HG03575 (cell line): ENCODE results near the gene GMNN.
"Not testable (repeated sequence)": the region's sequence is repeated elsewhere in the genome, so short reads cannot be mapped to it uniquely, and the experiment has no call there.

Source experiments
- ATAC-seq: cut with Tn5 transposase; IDR thresholded peaks from one replicate; pipeline ENCODE4 v1.9.1; 2021; ENCODE audit not compliant: unreplicated experiment, insufficient number of reproducible peaks, low FRiP score; ENCODE audit errors: extremely low read depth

Gene GMNN

DNA sequence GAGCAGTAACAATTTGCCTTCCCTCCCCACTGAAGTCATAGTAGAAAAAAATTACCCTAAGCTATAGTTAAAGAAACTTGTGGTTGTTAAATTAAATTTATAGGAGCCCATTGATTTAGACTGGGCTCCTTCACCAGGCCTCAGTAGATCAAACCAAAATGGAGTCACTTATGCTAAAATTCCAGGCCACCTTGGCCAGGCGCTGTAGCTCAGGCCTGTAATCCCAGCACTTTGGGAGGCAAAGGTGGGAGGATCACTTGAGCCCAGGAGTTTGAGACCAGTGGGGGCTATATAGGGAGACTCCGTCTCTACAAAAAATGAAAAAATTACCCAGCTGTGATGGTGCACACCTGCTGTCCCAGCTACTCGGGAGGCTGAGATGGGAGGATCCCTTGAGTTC lies 15.0 kb upstream of the GMNN start:
- no peak for ATAC-seq

DNA sequence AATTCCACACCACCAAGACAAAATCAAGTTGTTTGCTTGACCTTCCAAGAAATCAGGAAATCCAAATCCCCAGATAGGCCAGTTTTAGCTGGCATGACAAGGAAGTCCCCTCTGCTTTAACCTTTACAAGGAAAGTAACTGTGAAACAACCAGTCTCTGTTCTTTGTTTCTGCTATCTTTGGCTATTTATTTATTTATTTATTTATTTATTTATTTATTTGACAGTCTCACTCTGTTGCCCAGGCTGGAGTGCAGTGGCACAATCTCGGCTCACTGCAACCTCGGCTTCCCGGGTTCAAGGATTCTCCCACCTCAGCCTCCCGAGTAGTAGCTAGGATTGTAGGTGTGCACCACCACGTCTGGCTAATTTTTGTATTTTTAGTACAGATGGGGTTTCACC lies 14.5 kb upstream of the GMNN start:
- ATAC-seq, result no peak

DNA sequence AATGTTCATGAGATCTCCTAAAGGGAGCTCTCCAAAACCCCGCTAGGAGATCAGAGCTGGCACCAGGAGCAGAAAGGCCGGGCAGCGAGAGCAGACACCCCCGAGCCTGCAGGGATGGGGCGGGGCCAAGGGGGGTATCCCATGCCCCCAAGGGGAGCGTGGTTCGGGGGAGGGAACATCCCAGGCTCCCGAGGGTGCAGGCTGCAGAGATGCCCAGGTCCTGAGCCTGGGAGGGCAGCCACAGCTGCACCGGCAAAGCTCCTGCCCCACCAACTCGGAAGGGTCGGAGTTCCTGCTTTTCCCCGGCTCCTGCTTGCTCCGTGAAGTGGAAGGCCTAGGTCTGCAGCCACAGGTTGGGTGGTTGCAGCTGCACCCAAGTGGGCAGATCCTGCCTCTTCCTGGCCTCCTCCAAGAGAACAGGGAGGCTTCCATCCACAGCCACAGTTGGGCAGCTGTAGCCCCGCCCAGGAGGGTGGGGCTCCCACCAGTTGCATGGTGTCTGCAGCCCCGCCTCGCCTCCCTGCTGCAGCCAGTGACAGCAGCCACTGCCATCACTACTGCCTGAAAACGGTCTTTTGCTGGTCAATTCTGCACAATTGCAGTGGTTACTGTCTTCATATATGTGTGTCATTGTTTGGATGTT lies 13.4 kb upstream of the GMNN start:
- no peak for ATAC-seq

DNA sequence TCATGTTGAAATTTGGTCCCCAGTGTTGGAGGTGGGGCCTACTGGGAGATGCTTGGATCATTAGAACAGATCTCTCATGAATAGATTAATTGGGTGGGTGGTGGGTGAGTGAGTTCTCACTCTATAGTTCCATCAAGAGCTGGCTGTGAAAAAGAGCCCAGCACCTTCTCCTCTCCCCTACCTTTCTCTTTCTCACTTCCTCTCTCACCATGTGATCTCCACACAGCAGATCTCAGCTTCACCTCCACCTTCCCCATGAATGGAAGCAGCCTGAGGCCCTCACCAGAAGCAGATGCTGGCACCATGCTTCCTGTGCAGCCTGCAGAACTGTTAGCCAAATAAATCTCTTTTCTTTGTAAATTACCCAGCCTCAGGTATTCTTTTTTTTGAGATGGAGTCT lies 12.9 kb upstream of the GMNN start:
- no peak for ATAC-seq

DNA sequence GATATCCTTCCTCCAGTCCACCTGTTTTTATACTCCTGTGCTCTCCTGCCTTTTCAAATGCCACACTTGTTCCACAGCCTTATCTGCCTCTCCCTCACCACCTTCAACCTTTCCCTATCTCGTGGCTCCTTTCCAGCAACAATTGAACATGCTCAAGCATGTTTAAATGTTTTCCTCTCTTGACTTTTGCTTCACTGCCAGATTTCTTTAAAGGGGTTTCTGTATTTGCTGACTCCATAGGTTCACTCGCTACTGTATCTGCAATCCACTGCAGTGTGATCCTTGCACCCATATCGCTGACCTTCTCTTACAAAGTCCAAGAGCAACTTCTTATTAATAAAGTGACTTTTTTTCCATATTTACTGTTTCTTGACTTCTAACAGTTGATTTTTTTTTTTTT lies 11.2 kb upstream of the GMNN start:
- ATAC-seq, result no peak

DNA sequence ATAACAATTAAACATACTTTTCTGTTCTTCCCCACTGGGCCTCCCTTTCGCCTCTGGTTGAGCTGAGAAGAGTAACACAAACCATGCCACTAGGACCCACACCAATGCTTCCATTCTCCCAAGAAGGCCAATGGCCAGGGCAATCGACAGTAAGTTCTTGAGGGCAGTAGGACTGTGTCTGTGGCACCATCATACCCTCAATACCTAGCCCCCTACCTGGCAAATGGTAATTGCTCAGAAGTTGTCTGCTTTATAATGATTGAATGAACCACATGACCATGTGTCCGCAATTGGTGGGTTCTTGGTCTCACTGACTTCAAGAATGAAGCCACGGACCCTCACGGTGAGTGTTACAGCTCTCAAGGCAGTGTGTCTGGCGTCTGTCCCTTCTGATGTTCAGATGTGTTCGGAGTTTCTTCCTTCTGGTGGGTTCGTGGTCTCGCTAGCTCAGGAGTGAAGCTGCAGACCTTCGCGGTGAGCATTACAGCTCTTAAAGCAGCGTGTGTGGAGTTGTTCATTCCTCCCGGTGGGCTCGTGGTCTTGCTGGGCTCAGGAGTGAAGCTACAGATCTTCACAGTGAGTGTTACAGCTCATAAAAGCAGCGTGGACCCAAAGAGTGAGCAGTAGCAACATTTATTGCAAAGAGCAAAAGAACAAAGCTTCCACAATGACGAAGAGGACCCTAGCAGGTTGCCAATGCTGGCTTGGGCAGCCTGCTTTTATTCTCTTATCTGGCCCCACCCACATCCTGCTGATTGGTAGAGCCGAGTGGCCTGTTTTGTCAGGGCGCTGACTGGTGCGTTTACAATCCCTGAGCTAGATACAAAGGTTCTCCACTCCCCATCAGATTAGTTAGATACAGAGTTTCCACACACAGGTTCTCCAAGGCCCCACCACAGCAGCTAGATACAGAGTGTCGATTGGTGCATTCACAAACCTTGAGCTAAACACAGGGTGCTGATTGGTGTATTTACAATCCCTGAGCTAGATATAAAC lies 9.6 kb upstream of the GMNN start:
- ATAC-seq, result not testable (repeated sequence)

DNA sequence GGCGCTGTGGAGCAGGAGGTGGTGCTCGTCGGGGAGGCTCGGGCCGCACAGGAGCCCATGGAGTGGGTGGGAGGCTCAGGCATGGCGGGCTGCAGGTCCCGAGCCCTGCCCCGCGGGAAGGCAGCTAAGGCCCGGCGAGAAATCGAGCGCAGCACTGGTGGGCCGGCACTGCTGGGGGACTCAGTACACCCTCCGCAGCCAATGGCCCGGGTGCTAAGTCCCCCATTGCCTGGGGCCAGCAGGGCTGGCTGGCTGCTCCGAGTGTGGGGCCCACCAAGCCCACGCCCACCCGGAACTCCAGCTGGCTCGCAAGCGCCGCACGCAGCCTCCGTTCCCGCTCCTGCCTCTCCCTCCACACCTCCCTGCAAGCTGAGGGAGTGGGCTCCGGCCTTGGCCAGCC lies 8.8 kb upstream of the GMNN start:
- not testable (repeated sequence) for ATAC-seq

DNA sequence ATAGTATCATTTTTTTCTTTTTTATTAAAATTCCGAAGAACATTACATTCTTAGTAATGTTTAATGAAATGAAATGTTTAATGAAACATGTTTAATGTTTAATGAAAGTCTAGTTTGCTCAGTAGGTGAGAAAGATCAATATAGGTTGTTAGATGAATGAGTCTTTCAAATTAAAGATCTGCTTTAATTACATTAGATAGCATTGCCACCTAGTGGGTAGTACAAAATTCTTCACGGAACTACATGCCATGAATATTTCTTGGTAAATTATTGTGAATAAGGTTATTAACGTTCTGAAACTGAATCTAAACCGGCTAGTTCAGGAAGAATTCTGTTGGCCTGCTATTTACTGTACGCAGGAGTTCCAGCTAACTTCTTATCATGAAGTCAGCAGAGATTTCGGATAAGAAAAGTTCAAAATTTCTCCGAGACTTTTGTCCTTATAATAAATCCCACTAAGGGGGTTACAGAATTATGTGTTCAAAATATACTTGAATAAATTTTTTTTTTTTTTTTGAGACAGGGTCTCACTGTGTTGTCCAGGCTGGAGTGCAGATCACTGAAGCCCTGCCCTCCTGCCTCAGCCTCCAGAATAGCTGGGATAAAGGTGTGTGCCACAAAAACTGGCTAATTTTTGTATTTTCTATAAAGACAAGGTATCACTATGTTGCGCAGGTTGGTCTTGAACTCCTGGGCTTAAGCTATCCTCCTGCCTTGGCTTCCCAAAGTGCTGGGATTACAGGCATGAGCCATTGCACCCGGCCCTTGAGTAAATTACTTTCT lies 7.9 kb upstream of the GMNN start:
- ATAC-seq, result no peak

DNA sequence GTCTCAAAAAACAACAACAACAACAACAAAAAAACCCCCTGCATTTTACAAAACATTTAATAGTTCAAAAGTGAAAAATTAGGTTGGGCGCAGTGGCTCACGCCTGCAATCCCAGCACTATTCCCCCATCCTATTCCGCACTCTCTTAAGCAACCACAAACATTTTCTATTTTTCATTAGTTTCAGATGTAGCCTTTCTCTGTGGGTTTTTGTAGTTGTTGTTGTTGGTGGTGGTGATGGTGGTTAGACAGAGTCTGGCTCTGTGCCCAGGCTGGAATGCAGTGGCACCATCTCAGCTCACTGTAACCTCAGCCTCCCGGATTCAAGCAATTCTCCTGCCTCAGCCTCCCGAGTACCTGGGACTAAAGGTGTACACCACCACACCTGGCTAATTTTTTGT lies 6.4 kb upstream of the GMNN start:
- no peak for ATAC-seq

DNA sequence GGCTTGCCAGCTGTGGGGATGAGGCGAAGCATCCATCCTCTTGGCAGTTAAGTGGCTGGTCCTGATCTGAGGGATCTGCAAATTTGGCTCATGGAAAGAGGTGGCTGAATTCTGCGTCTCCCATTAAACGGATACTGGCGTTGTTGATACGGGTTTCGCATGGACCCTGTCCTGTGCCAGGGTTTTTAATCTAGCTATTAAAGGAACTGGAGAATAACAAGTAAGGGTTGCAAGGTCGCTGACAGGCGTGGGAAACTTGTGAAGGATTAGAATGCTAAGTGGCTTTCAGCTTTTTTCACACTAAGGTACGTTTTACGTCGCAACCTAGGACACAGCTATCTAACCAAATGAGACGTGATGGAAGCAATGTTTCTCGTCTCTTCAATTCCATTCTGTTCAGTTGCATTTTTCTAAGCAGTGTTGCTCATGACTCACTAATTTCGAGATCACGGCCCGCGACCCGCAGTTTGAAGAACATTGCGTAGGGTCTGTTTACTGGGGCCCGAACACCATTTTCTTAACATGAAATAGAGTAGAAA lies 852 bp downstream of the GMNN start:
- no peak for ATAC-seq

DNA sequence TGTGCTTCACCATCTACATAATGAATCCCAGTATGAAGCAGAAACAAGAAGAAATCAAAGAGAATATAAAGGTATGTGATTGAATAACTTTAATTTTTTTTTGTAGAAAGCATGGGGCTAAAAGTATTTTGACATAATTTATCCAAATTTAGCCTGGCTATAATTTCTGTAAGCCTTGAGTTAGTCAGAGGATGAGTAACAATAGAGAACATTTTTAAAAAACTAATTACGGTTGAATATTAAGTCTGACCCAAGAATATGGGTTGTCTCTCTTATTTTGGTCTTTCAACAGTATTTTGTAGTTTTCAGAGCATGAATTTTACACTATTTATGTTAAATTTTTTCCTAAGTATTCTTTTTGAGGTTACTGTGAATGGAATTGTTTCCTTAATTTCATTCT lies 2.5 kb downstream of the GMNN start:
- ATAC-seq, result no peak

DNA sequence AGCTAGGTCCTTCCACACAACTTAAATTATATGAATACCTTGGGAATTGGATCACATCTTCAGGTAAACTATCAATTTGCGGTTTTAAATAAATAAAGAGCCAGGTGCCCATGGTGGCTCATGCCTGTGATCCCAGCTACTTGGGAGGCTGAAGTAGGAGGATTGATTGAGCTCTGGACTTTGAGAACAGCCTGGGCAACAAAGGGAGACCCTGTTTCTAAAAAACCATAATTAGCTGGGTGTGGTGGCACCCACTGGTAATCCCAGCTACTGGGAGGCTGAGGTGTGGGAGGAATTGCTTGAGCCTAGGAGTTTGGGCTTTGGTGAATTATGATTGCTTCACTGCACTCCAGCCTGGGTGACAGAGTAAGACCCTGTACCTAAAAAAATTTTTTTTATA lies 3.4 kb downstream of the GMNN start:
- ATAC-seq, result no peak

DNA sequence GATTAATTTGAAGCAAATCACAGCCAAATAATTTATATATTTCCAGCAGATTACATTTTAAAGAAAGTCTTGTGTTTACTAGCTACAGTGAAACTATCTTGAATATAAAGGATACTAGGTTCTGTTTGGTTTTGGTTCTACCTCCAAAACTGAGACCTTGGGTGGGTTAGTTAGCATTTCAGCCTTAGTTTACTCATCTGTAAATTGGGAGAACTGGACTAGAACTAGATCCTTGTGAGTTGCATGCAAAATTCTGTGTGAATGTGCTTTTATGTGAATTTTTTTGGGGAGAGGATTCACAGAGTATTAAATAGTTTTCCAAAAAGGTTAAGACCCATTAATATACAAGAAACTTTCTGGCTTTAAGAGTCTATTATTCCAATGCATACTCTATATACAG lies 4.1 kb downstream of the GMNN start:
- no peak for ATAC-seq

DNA sequence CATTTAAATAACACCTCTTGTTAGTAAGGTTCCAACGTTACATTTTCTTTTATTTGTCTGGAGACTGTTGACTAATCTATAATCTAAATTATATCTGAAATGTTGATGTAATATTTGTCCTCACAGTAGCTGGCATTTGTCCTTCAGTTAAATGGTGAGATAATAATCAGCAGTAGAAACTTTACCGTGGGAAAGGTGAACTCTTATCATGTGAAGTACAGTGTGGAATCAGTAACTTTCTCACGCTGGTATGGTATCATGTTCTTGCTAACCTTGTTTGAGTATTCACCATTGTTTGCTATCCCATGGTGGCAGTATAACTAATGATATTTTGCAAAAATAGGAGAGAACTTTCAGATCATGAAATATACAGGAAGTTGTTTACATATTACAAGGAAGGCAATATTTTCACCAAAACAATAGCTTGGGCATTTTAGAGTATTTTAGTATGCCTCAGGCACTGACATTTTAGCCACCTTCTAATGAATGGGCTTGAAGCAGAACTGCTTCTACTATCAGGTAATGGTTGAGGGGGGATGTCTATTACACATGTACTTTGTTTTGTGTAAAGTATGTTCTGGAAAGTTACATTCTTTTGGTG lies 4.8 kb downstream of the GMNN start:
- no peak for ATAC-seq

DNA sequence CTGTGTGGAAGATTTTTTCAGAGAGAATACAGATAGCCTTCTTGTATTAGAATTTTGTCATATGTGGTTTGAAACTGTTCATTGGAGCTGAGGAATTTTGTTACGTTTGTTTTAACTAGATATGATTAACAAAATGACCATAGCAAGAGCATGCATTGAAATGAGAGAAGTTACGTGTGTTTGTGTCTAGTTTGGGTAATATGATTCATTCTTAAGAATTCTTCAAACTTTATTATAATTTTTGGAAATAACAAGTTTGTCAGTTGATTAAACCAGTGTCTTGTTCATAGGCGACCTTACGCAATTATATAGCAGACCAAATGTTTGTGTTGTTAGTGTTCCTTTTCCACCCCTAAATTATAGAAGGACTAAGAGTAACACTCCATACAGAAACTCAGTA lies 5.5 kb downstream of the GMNN start:
- no peak for ATAC-seq

DNA sequence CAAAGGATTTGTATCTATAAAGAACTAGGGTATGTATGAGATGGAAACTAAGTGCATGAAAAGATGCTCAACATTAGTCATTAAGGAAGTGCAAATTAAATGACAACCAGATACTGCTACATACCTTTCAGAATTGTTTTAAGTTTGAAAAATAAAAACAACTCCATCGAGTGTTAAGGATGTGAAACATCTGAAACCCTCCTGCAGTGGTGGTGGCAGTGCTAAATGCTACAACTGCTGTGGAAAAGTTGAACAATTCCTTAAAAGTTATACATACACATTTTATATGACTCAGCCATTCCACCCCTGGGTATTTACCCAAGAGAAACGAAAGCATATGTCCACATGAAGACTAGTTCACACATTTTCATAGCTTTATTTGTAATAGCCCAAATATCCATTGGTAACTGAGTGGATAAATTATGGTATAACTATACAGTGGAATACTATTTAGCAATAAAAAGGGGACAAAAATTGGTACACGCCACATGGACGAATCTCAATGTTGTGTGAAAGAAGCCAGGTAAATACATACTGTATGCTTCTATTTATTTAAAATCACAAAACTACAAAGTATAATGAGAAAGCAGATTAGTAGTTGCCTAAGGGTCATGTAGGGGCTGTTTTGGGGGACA lies 13.4 kb downstream of the GMNN start:
- no peak for ATAC-seq

DNA sequence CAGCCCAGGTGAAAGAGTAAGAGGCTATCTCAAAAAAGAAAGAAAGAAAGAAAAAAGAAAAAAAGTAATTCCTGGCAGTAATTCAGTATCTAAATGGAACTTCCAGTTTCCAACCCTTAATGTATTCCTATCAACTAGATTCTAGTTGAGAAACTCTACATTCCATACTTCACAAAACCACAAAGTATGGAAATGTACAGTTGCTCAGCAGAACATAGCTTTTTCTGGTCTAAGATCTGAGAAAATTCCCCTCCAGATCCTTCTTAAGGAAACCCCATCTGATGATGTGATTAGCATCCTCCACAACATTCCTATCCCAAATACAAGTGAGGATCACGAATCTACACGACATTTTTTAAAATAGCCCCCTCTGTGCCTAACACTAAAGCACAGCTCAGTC lies 20.4 kb downstream of the GMNN start:
- ATAC-seq, result no peak

DNA sequence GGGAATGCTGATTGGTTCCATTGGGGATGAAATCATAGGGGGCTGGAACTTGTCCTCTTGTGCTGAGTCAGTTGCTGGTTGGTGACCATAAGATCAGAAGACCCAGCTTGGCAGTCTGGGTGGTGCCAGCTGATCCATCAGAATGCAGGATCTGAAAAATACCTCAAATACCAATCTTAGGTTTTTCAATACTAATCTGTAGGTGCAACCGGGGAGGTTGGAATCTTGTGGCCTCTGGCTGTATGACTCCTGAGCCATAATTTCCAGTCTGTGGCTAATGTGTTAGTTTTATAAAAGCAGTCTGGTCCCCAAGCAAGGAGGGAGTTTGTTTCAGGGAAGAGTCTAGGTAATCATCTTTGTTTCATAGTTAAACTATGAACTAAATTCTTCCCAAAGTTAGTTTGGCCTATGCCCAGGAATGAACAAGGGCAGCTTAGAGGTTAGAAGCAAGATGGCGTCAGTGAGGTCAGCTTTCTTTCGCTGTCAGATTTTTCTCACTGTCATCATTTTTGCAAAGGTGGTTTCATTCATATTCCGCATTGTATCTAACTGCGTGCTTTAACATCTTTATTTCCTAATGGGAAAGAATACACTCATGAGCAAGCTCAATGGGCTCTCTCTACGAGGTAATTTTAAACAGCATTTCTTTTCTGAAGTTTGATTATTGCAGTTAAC lies 22.0 kb downstream of the GMNN start:
- no peak for ATAC-seq
